HG03457 (cell line): Measurements from ENCODE around the gene LGALS12.

Source experiments
- ATAC-seq: cut with Tn5 transposase; IDR thresholded peaks from one replicate; pipeline ENCODE4 v1.9.1; 2021; ENCODE audit warnings: moderate number of reproducible peaks; ENCODE audit not compliant: unreplicated experiment

LGALS12 gene

DNA sequence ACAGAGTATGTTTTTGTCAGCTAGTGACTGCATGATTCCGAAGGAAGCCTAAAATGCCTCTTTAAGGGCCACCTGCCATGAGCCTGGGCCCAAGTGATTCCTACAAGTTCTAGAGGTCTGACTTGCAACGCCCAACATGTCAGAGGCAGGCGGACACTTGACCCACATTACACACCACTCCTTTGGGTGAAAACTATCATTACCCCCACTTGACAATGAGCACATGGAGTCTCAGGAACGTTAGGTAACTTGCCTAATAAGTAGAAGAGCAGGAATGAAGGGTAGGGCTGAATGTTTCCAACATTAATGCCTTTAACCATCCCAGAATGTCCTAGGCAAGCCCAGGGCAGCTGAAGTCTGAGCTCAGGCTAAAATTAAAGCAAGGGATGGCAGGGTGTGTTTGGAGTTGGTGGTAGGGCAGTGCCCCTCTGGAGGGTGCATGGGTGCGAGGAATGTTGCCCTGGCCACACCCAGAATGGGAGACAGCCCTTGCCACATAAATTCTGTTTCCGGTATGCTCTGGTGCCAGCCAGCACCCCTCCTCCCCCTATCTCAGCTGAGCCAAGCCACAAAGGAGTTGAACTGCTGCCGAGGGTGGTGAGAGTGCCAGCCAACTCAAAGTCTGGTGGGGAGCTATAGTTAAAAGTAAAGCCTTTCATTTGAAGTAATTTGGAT, 54.8 kb downstream of the LGALS12 start:
- ATAC-seq: no peak

DNA sequence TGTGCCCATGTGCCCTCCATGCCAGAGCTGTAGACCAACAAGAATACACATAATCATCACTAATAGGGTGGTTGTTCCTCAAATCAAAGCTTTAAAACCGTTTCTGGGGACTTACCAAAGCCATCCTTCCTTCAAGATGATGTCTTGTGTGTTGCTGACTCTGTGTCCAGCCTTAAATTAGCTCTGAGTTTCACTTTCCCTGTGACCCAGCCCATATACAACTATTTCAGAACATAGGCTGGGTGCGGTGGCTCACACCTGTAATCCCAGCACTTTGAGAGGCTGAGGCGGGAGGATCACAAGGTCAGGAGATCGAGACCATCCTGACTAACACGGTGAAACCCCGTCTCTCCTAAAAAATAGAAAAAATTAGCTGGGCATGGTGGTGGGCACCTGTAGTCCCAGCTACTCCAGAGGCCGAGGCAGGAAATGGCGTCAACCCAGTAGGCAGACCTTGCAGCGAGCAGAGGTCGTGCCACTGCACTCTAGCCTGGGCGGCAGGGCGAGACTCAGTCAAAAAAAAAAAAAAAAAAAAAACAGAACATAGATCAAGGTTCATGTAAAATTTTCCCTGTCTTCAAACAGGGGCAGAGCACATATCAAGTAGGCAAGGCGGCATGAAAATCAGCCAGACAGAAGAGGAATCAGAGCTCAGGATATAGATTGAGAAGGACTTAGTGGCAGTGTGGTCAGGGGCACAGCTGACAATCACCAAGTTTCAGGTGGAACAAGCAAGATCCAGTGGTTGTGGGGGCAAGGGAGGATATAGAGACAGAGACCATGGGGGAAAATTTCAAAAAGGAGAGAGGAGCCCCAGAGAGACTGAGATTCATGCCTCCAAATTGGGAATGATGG, 57.5 kb downstream of the LGALS12 start, which contains the start of gene PLAAT2:
TSS of gene PLAAT2 (minus strand) at position 179 of the 855 bp plus-strand sequence. CDS start at position 124, 55 bp downstream.
- ATAC-seq: no peak

DNA sequence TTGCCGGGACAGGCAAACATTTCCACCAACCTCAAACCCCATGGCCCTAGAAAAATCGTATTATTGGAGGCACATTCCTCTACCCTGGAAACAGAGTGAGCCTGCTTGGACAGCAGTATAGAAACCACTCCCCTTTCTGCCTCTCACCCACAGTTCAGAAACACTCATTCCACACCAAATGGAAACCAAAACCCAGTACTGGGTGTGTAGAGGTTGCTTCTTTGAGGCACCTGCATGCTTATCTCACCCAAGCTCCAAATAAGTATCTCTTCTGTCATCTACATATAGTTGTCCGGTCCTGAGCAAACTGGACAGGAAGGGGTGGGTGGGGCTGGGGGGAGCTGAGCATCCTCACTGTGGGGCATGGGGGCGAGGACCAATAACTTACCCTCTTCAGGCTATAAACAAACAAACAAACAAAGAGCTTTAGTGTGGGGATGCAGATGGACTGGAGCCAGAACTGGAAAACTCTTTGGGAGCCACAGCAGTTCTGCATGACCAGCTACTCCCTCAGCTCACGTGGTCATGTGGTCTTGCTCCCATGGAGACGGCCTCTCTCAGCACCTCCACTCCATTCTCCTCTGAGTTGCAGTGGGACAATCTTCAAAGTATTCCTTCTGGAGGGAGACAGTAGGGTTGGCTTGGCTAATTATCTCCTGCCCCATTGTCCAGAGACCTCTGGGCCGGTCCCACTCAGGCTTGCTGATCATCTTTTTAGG, 58.3 kb downstream of the LGALS12 start:
- peak; percentile 38 for ATAC-seq

DNA sequence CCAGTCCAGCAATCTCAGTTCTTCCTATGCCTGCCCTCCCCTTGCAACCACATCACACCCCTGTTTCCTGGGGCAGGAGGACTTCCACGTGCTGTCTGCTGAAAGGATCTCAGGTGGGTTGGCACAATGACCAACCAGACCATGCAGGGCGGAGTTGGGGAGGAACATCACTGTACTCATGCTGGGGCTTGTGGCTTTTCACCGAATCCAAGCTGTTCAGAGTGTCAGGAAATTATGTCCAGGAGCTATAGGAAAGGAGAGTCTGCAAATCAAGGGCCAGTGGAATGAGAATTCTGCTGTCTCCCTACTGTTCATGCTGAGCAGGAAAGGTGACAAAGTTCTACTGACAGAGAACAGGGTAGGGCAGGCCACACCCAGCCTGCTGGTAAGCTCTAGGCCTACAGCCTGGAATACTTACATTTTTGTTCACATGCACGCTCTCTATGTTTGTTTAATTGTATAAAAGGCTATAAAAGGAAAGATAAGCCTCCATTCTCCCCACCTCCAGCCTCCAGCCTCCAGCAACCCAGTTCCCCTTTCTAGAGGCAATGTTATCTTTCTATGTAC, 59.0 kb downstream of the LGALS12 start:
- no peak for ATAC-seq
